K562 (cell line): Measurements from ENCODE around the gene DPYSL4. TPM values are rescaled to one million over a fixed set of nuclear protein-coding genes. Genes with fewer than 3 reads are reported as not detected.

ENCODE experiments used
- ATAC-seq: fragments of 200-7000 bp; cut with Tn5 transposase; 3 replicates; pipeline ENCODE4 v1.9.1; 2020; ENCODE audit warnings: moderate library complexity
- BruUV-seq: library from RNA; stranded (reverse); fragments of 400-500 nt; replicated peaks from 2 replicates; lab custom pipeline; 2021; lab: Mats Ljungman, UMichigan
- CTCF ChIA-PET: fragments of 300-600 bp; formaldehyde crosslinking; extraction: SDS; loops from one replicate; lab custom pipeline; 2021; ENCODE audit warnings: low intra/inter-chr PET ratio; lab: Yijun Ruan, JAX
- POLR2A ChIA-PET: fragments of 300-600, 350-650 bp; sonication (Branson Sonifier 250); formaldehyde crosslinking; extraction: SDS; loops from one replicate; lab custom pipeline; 2021; ENCODE audit warnings: antibody characterized with exemption, inconsistent platforms; lab: Yijun Ruan, JAX
- DNase-seq, 4 experiments: peaks; one replicate each; pipeline versions ENCODE4 v3.0.0 to v3.0.0-alpha.2; 2011 to 2018; ENCODE audit warnings: low spot score in 3 of 4, mixed read lengths in 3 of 4; ENCODE audit errors: extremely low read depth in 1 of 4
- FAIRE-seq: peaks from 2 replicates; lab custom pipeline; 2011; peaks lifted over from hg19 to GRCh38; lab: Jason Lieb, UNC
- H2AFZ ChIP-seq: 2 replicates; pipeline ENCODE4 v1.6.0; 2011; ENCODE audit warnings: low read depth, low read length, control low read depth, inconsistent platforms
- H3K27ac ChIP-seq: fragments of 200-600 bp; 3 replicates; pipeline ENCODE4 v1.8.0; 2011; ENCODE audit warnings: low read depth, mild to moderate bottlenecking, control low read depth, inconsistent platforms, low read length, moderate library complexity, mixed read lengths; ENCODE audit errors: extremely low read depth
- H3K27me3 ChIP-seq, 2 experiments: fragments of 300-600 bp in 1 of 2; 2 replicates in 1 of 2; 3 replicates in 1 of 2; pipeline versions ENCODE4 v1.6.0 to v1.8.0; 2011; ENCODE audit warnings: inconsistent platforms in 2 of 2, low read length in 2 of 2, mild to moderate bottlenecking in 1 of 2, mixed read lengths in 1 of 2, moderate library complexity in 1 of 2; ENCODE audit not compliant: control insufficient read depth in 2 of 2, insufficient read depth in 2 of 2
- H3K36me3 ChIP-seq: fragments of 300-600 bp; 3 replicates; pipeline ENCODE4 v1.8.0; 2011; ENCODE audit warnings: mild to moderate bottlenecking, low read length, inconsistent platforms; ENCODE audit not compliant: control insufficient read depth, insufficient read depth
- H3K4me1 ChIP-seq, 2 experiments: fragments of 200-600 bp in 1 of 2; replicated peaks in 1 of 2; 2 replicates in 1 of 2; 3 replicates in 1 of 2; pipeline versions ENCODE4 v1.5.1 to v1.8.0; 2011; ENCODE audit warnings: inconsistent platforms in 2 of 2, low read length in 2 of 2, mild to moderate bottlenecking in 1 of 2, mixed read lengths in 1 of 2, moderate library complexity in 1 of 2; ENCODE audit not compliant: control insufficient read depth in 2 of 2, insufficient read depth in 2 of 2
- H3K4me2 ChIP-seq: 2 replicates; pipeline ENCODE4 v1.6.1; 2011; ENCODE audit warnings: low read length, control low read depth, inconsistent platforms, mixed read lengths; ENCODE audit not compliant: insufficient read depth
- H3K4me3 ChIP-seq: fragments of 200-600 bp; sonication (generic), shearing (Covaris generic); 2 replicates; pipeline ENCODE4 v1.5.1; 2016; ENCODE audit warnings: control low read depth, inconsistent platforms
- H3K79me2 ChIP-seq: fragments of 200-600 bp; 3 replicates; pipeline ENCODE4 v1.8.0; 2011; ENCODE audit warnings: low read length, inconsistent platforms; ENCODE audit not compliant: control insufficient read depth, insufficient read depth
- H3K9ac ChIP-seq, 2 experiments: 2 replicates each; pipeline versions ENCODE4 v1.6.0 to v1.6.1; 2011; ENCODE audit warnings: low read depth in 2 of 2, low read length in 2 of 2, control low read depth in 1 of 2, inconsistent platforms in 1 of 2, mild to moderate bottlenecking in 1 of 2, mixed read lengths in 1 of 2; ENCODE audit not compliant: insufficient read depth in 1 of 2
- H3K9me1 ChIP-seq: one replicate; pipeline ENCODE4 v1.6.0; 2011; ENCODE audit warnings: inconsistent platforms, mild to moderate bottlenecking, low read length, moderate library complexity; ENCODE audit not compliant: control insufficient read depth, insufficient read depth
- H3K9me3 ChIP-seq: replicated peaks from 2 replicates; pipeline ENCODE4 v1.5.1; 2011; ENCODE audit warnings: low read depth, low read length, inconsistent platforms; ENCODE audit not compliant: control insufficient read depth, insufficient read depth
- H4K20me1 ChIP-seq: replicated peaks from 2 replicates; pipeline ENCODE4 v1.6.1; 2011; ENCODE audit warnings: low read length, inconsistent platforms, mixed read lengths; ENCODE audit not compliant: control insufficient read depth, insufficient read depth
- ELF2 ChIP-seq: fragments of 250-450 bp; sonication (Bioruptor Pico); IDR thresholded peaks from 2 replicates; pipeline ENCODE4 v1.5.0; 2021; ENCODE audit warnings: mild to moderate bottlenecking
- ERF ChIP-seq: fragments of 450-650 bp; formaldehyde crosslinking; IDR thresholded peaks from 2 replicates; pipeline ENCODE4 v1.4.0; 2020; ENCODE audit warnings: mild to moderate bottlenecking, mixed read lengths
- GABPB1 ChIP-seq: sonication (generic); formaldehyde crosslinking; IDR thresholded peaks from 2 replicates; pipeline ENCODE4 v1.8.0; 2022; ENCODE audit warnings: mild to moderate bottlenecking, missing genetic modification reagents
- MAX ChIP-seq: sonication (generic); formaldehyde crosslinking; IDR thresholded peaks from 2 replicates; pipeline ENCODE4 v1.9.0; 2022; ENCODE audit warnings: mild to moderate bottlenecking, missing genetic modification reagents
- MNT ChIP-seq, 2 experiments: fragments of 450-650 bp; conservative IDR thresholded peaks; 2 replicates each; pipeline ENCODE4 v1.6.1; 2017; ENCODE audit warnings: mild to moderate bottlenecking in 2 of 2, moderate library complexity in 2 of 2
- TCF7L2 ChIP-seq: fragments of 150-350 bp; IDR thresholded peaks from 2 replicates; pipeline ENCODE4 v1.6.1; 2016; ENCODE audit warnings: low read depth, mild to moderate bottlenecking, low read length, moderate library complexity
- ZNF280A ChIP-seq: fragments of 450-650 bp; IDR thresholded peaks from 2 replicates; pipeline ENCODE4 v1.6.1; 2018; ENCODE audit warnings: mild to moderate bottlenecking, low read depth; ENCODE audit not compliant: partially characterized antibody
- WGBS: fragments of 100-300 bp; shearing (Covaris generic); methylation state at CpG from one replicate; pipeline ENCODE4 v1.1.6; 2016; ENCODE audit warnings: low coverage, mixed read lengths; ENCODE audit not compliant: insufficient coverage; ENCODE audit errors: missing lambda C conversion rate; 5-methylcytosine and 5-hydroxymethylcytosine counted together
- in situ Hi-C: fragments of 300-500 bp; cut with MboI; formaldehyde crosslinking; loops from 4 replicates; pipeline ENCODE4 v1.15.0; 2018; ENCODE audit warnings: inconsistent platforms, mixed read lengths
- intact Hi-C: fragments of 100-400 bp; cut with micrococcal nuclease; formaldehyde crosslinking; loops from 2 replicates; pipeline ENCODE4 v1.14.2; 2022
- polyA plus RNA-seq, 8 experiments: library from polyadenylated mRNA; depleted of rRNA in 4 of 8; stranded (reverse) in 5 of 8; unstranded in 3 of 8; fragments of >200 nt; fragmentation: Nextera tagmentation in 2 of 8; fragmentation: Illumina TruSeq in 1 of 8; extraction: Ambion mirVana in 2 of 8; extraction: Trizol in 1 of 8; gene quantifications; 2 replicates each; pipeline versions ENCODE4 v1.2.1 to v1.2.3, GENCODE V29; 2011 to 2014; ENCODE audit warnings: inconsistent platforms in 1 of 8, missing spikeins in 1 of 8
- total RNA-seq, 7 experiments: library from RNA; depleted of rRNA in 6 of 7; stranded (reverse); fragments of >200 nt in 6 of 7; fragmentation: Illumina TruSeq in 2 of 7; extraction: Trizol in 2 of 7; gene quantifications; 2 replicates each; pipeline versions ENCODE4 v1.2.1 to v1.2.3, GENCODE V29; 2011 to 2021; ENCODE audit warnings: low replicate concordance in 1 of 7

DPYSL4 gene
- total and polyA plus RNA-seq, 9 of the 15 experiments (the other 6 are each of a cell fraction or from before 2014, with no cell fraction given) = 0.03 TPM; not detected in 8

GRCh38 chr10:132225849-132226205, 39.1 kb downstream of the DPYSL4 start:
- Histone ChIP-seq H3K4me2 (no peak overlapping the region), H4K20me1 (no peaks in the 10 kb centered on the region; the same call in 1 of the 2 replicates), H3K9ac (no peak overlapping the region), H3K9me3 (no peaks in the 10 kb centered on the region), H3K79me2 (no peaks in the 10 kb centered on the region), H3K27me3 (peaks cover 0 to 28% of the 10 kb centered on the region in 2 experiments; a peak in 2 of 5 replicates), H2AFZ (no peak overlapping the region), H3K27ac (no peak overlapping the region), H3K4me1 (peaks cover 0 to 38% of the 10 kb centered on the region in 2 experiments; a peak in 2 of 5 replicates), H3K36me3 (no peaks in the 10 kb centered on the region), H3K9me1 (no peaks in the 10 kb centered on the region), H3K4me3 (no peak overlapping the region)
- WGBS = 1% methylated on average over 7 of the region's 8 CpGs
- ChIA-PET CTCF (no interaction called here), POLR2A (no interaction called here)
- FAIRE-seq = no peak
- no peak for DNase-seq
- no peak for ATAC-seq
- BruUV-seq = no TSS peak
- in situ Hi-C loops = loop anchor here (10.0 kb wide), 1 partner anchor 409 kb away; no protein-coding TSS in a partner anchor
- intact Hi-C loops = no loop called here
- TF ChIP-seq ZNF280A (no peak), ERF (CRISPR knock-in tag) (no peak), TCF7L2 (no peak), GABPB1 (CRISPR knock-in tag) (no peak), MNT (conservative IDR thresholded peaks at IDR 0.05) (no peak), ELF2 (CRISPR knock-in tag) (no peak), MAX (no peak)
